Measurements from ENCODE around the gene SERTAD2.

SERTAD2 gene

DNA sequence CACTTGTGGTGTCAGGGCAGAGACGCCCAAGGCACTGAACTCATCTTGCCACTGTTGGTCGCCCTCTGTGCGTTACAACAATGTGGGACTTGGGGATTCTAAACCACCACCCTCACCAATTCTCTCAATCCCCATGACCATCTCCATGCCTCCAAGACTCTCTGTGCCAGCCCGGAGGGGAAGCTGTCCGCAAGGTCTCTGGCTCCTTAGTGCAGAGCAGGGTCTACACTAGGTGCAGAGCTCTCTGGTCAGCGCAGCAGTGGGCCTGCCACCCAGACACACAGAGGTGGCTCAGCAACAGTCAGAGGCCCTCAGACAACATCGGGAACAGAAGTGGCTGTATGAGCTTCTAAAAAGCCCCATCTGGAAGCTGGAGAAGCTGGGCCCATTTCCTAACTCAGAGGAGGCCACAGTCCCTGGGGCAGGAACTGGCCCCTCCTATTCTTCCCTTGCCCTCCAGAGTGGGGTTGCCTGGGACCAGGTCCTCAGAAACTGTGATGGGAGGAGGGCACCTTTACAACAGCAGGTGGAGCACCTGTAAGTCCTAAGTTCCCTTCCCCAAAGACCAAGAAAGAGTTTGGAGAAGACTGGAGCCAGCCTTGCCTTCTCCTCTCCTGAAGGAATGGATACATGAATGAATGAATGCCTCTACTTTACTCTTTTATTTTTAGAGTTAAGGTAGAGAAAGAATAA, 37.7 kb downstream of the SERTAD2 start:
- Histone ChIP-seq H3K4me3 (ENCODE audit: low read depth, low read length) (no peak overlapping the region), H3K27ac (no peak overlapping the region), H3K27me3 (replicated peaks) (peaks cover 10% of the 10 kb centered on the region), H3K36me3 (replicated peaks) (no peaks in the 10 kb centered on the region)
- in situ Hi-C loops (cut with HindIII; ENCODE audit: low pct_ligation_motif_present, low sequenced_read_pairs), result no loop called here
- DNase-seq, result no peak
- TF ChIP-seq, protein P1, sequence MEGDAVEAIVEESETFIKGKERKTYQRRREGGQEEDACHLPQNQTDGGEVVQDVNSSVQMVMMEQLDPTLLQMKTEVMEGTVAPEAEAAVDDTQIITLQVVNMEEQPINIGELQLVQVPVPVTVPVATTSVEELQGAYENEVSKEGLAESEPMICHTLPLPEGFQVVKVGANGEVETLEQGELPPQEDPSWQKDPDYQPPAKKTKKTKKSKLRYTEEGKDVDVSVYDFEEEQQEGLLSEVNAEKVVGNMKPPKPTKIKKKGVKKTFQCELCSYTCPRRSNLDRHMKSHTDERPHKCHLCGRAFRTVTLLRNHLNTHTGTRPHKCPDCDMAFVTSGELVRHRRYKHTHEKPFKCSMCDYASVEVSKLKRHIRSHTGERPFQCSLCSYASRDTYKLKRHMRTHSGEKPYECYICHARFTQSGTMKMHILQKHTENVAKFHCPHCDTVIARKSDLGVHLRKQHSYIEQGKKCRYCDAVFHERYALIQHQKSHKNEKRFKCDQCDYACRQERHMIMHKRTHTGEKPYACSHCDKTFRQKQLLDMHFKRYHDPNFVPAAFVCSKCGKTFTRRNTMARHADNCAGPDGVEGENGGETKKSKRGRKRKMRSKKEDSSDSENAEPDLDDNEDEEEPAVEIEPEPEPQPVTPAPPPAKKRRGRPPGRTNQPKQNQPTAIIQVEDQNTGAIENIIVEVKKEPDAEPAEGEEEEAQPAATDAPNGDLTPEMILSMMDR (IDR thresholded peaks at IDR 0.05; ENCODE audit: low read depth, low read length, missing control alignments), result no peak

DNA sequence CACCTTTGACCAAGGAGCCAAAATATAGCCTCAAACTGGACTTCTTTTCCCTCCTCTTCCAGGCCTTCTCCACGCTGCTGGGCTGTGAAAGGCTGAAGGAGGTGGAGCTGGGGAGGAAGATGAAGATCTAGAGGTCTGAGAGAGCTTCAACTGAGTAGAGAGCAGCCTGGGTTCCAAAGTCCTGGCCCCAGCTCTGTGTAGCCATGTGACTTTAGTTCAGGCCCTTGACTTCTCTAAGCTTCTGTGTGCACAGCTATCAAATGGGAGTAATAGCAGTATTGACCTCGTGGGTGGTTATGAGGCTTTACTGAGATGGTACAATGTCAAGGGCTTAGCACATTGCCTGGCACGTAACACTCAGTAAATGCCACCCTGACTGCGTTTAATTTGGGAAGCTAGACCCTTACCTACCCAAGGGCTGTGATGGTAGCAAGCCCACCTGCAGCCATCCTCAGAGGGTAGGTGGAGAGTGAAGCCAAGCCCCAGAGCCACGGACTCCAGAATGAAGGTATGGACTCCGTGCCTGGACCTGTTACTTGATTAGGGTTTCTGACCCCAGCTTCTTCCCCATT, 38.4 kb downstream of the SERTAD2 start:
- H3K27me3 ChIP-seq (replicated peaks), result peaks cover 10% of the 10 kb centered on the region
- no peak overlapping the region for H3K27ac ChIP-seq
- TF ChIP-seq, protein P1 (IDR thresholded peaks at IDR 0.05; ENCODE audit: low read depth, low read length, missing control alignments), result no peak
- in situ Hi-C loops (cut with HindIII; ENCODE audit: low pct_ligation_motif_present, low sequenced_read_pairs), result no loop called here
- H3K36me3 ChIP-seq (replicated peaks), result no peaks in the 10 kb centered on the region
- DNase-seq, result no peak
- H3K4me3 ChIP-seq (ENCODE audit: low read depth, low read length), result no peak overlapping the region

DNA sequence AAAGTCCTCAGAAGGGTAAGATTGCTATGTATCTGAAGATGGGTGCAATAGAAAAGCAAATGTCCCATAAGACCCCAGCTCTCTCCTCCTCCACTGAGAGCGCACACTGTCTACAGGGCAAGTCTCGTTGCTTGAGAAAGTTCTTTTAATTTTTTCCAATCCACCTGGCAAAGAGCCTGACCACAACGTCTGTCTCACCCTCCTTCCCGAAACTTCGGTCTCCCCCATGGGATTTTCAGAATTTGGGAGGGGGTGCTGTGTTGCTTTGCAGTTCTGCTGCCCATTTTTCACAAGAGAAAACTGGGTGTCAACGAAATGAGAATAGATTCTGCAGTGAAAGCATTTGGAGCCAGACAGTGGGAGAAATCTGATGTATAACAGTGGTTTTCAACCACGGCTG, 40.4 kb downstream of the SERTAD2 start:
- in situ Hi-C loops (cut with HindIII; ENCODE audit: low pct_ligation_motif_present, low sequenced_read_pairs), result no loop called here
- DNase-seq, result no peak
- TF ChIP-seq, protein P1 (IDR thresholded peaks at IDR 0.05; ENCODE audit: low read depth, low read length, missing control alignments), result no peak

DNA sequence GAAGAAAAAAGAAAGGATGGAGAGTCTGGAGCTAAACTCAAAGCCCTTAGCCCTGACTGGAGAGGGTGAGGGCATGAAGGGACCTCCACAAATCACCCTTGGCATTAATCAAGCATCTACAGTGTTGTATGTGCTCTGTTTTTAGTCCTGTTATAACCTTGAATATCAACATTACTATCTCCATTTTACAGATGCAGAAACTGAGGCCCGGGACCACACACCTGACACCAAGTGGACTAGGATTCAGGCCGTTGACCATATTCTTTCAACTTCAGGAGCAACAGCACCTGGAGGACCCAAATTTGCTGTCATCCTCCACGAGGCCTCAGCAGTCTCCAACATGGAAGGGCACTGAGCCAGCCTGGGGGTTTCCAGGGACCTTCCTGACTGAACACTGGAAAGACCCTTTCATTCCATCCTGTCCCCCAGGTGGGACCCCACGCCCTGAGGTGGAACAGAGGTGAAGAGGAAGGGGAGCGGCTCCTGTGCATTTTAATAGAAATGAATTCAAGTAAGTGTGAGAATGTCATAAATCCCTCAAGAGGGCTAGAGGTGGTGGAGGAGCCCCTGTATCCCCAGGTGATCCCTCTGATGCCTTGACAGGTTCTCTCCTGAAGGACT, 41.0 kb downstream of the SERTAD2 start:
- in situ Hi-C loops (cut with HindIII; ENCODE audit: low pct_ligation_motif_present, low sequenced_read_pairs), result no loop called here
- TF ChIP-seq, protein P1 (IDR thresholded peaks at IDR 0.05; ENCODE audit: low read depth, low read length, missing control alignments), result no peak
- Histone ChIP-seq H3K27ac (no peak overlapping the region), H3K36me3 (replicated peaks) (no peaks in the 10 kb centered on the region), H3K27me3 (replicated peaks) (peaks cover 10% of the 10 kb centered on the region), H3K4me3 (ENCODE audit: low read depth, low read length) (no peak overlapping the region)
- DNase-seq, result no peak

More for the DNA sequence above, 40.4 kb downstream of the SERTAD2 start:
- Histone ChIP-seq H3K27me3 (replicated peaks) (peaks cover 10% of the 10 kb centered on the region), H3K4me3 (ENCODE audit: low read depth, low read length) (no peak overlapping the region), H3K36me3 (replicated peaks) (no peaks in the 10 kb centered on the region), H3K27ac (no peak overlapping the region)

DNA sequence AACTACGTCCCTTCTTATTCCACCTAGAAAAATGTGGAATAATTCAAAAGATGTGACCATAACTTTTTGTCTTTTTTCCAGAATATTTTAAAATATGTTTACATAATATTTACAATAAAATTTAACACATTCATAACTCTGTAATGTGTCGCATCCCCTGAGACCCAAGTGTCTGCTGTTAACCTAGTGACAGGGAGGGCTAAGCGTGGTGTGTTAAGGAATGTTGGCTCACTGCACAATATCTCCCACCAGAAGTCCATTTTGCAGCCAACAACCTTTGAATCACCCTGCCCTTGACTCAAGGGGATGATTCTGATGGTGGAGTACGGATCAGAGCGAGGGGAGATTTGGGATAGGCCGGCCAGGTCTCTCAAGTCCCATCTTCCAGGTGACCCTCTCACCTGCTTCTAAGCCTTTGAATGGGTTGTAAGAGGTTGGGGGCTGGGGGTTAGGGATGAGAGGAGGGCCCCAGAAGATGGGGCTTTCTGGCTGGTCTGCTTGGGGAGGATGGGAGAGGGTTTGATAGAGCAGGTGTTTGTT, 43.3 kb downstream of the SERTAD2 start:
- H3K4me3 ChIP-seq (ENCODE audit: low read depth, low read length), result no peak overlapping the region
- in situ Hi-C loops (cut with HindIII; ENCODE audit: low pct_ligation_motif_present, low sequenced_read_pairs), result no loop called here
- TF ChIP-seq, protein P1 (IDR thresholded peaks at IDR 0.05; ENCODE audit: low read depth, low read length, missing control alignments), result no peak
- no peak overlapping the region for H3K27ac ChIP-seq
- no peak for DNase-seq
- peaks cover 10% of the 10 kb centered on the region for H3K27me3 ChIP-seq (replicated peaks)
- no peaks in the 10 kb centered on the region for H3K36me3 ChIP-seq (replicated peaks)

All from brain microvascular endothelial cell (primary cell).